DOHH2 (cell line): ENCODE measurements around the gene RAB31.
"Not testable (repeated sequence)": the region's sequence is repeated elsewhere in the genome, so short reads cannot be mapped to it uniquely, and the experiment has no call there.

Experiments
- H3F3A ChIP-seq: fragments of 200-600 bp; sonication (generic), shearing (Covaris generic); 2 replicates; pipeline ENCODE4 v1.6.0; 2016; ENCODE audit warnings: antibody characterized with exemption, mild to moderate bottlenecking; ENCODE audit not compliant: control insufficient read depth, insufficient read depth
- H3K27ac ChIP-seq: fragments of 200-600 bp; sonication (generic); 2 replicates; pipeline ENCODE4 v1.5.1; 2014; ENCODE audit warnings: low read depth, mild to moderate bottlenecking, low read length, moderate library complexity
- H3K27me3 ChIP-seq: fragments of 200-600 bp; sonication (generic); 2 replicates; pipeline ENCODE4 v1.6.1; 2014; ENCODE audit warnings: mild to moderate bottlenecking, low read length, mixed read lengths; ENCODE audit not compliant: control insufficient read depth
- H3K36me3 ChIP-seq: fragments of 200-600 bp; sonication (generic); 2 replicates; pipeline ENCODE4 v1.6.1; 2014; ENCODE audit warnings: mild to moderate bottlenecking, low read length, moderate library complexity, mixed read lengths; ENCODE audit not compliant: control insufficient read depth
- H3K4me1 ChIP-seq: fragments of 200-600 bp; sonication (generic); 2 replicates; pipeline ENCODE4 v1.6.1; 2014; ENCODE audit warnings: mild to moderate bottlenecking, low read length, mixed read lengths; ENCODE audit not compliant: control insufficient read depth
- H3K4me2 ChIP-seq: fragments of 200-600 bp; sonication (generic); 2 replicates; pipeline ENCODE4 v1.6.0; 2014; ENCODE audit warnings: mild to moderate bottlenecking, low read length, moderate library complexity
- H3K4me3 ChIP-seq: fragments of 200-600 bp; sonication (generic); 2 replicates; pipeline ENCODE4 v1.5.1; 2014; ENCODE audit warnings: mild to moderate bottlenecking, low read length, mixed read lengths
- H3K79me2 ChIP-seq: fragments of 200-600 bp; sonication (generic); 2 replicates; pipeline ENCODE4 v1.6.1; 2014; ENCODE audit warnings: mild to moderate bottlenecking, low read length, mixed read lengths; ENCODE audit not compliant: control insufficient read depth
- H3K9me2 ChIP-seq: fragments of 200-600 bp; sonication (generic); replicated peaks from 2 replicates; pipeline ENCODE4 v1.6.1; 2014; ENCODE audit warnings: mild to moderate bottlenecking, low read length, mixed read lengths; ENCODE audit not compliant: control insufficient read depth
- H3K9me3 ChIP-seq: fragments of 200-600 bp; sonication (generic); 2 replicates; pipeline ENCODE4 v1.6.1; 2014; ENCODE audit warnings: antibody characterized with exemption, low read length, mixed read lengths; ENCODE audit not compliant: control insufficient read depth, insufficient read depth
- H4K20me1 ChIP-seq: fragments of 200-600 bp; sonication (generic); 2 replicates; pipeline ENCODE4 v1.6.0; 2014; ENCODE audit warnings: low read depth, mild to moderate bottlenecking, antibody characterized with exemption, low read length, moderate library complexity; ENCODE audit not compliant: control insufficient read depth, insufficient read depth
- CTCF ChIP-seq: fragments of 200-600 bp; sonication (generic); IDR thresholded peaks from one replicate; pipeline ENCODE4 v1.5.1; 2014; ENCODE audit warnings: antibody characterized with exemption, mild to moderate bottlenecking, low read depth, low read length; ENCODE audit not compliant: poor library complexity, severe bottlenecking
- EZH2phosphoT487 ChIP-seq: fragments of 200-600 bp; sonication (generic); IDR thresholded peaks from 2 replicates; pipeline ENCODE4 v1.6.1; 2017; ENCODE audit warnings: borderline replicate concordance, mild to moderate bottlenecking, antibody characterized with exemption, low read length, moderate library complexity, mixed read lengths

RAB31 gene

GRCh38 chr18:9855681-9856080 lies 147.6 kb downstream of the RAB31 start:
- Histone ChIP-seq H3K79me2 (no peaks in the 10 kb centered on the region), H3K9me3 (no peaks in the 10 kb centered on the region), H3K27ac (no peak overlapping the region), H3K36me3 (no peaks in the 10 kb centered on the region), H3F3A (no peaks in the 10 kb centered on the region), H3K4me1 (no peaks in the 10 kb centered on the region), H3K27me3 (0 out of 2 replicates have a peak, but pooled peaks cover 3% of the 10 kb centered on the region), H4K20me1 (no peaks in the 10 kb centered on the region), H3K4me2 (no peak overlapping the region), H3K9me2 (no peaks in the 10 kb centered on the region), H3K4me3 (no peak overlapping the region)
- TF ChIP-seq CTCF (no peak), EZH2phosphoT487 (no peak)

- Histone ChIP-seq H3K79me2 (no peaks in the 10 kb centered on the region), H3K4me2 (no peak overlapping the region), H3K9me2 (no peaks in the 10 kb centered on the region), H3K9me3 (no peaks in the 10 kb centered on the region), H3K27ac (no peak overlapping the region), H3K4me3 (no peak overlapping the region), H3K4me1 (no peaks in the 10 kb centered on the region), H3K27me3 (0 out of 2 replicates have a peak, but pooled peaks cover 3% of the 10 kb centered on the region), H3K36me3 (no peaks in the 10 kb centered on the region), H3F3A (no peaks in the 10 kb centered on the region), H4K20me1 (no peaks in the 10 kb centered on the region)
- TF ChIP-seq CTCF (no peak), EZH2phosphoT487 (no peak)
These were observed 148.0 kb downstream of the RAB31 start for GRCh38 chr18:9856092-9856491.

- H4K20me1 ChIP-seq, H3K4me1 ChIP-seq, H3K27me3 ChIP-seq, H3K9me2 ChIP-seq, H3K4me2 ChIP-seq, H3K36me3 ChIP-seq, H3K27ac ChIP-seq, H3K4me3 ChIP-seq, H3F3A ChIP-seq, H3K9me3 ChIP-seq, H3K79me2 ChIP-seq: not testable (repeated sequence)
These were observed 149.4 kb downstream of the RAB31 start for GRCh38 chr18:9857479-9857998.

- Histone ChIP-seq H3K9me2 (no peaks in the 10 kb centered on the region), H3K4me1 (no peaks in the 10 kb centered on the region), H3K27ac (no peak overlapping the region), H3K79me2 (no peaks in the 10 kb centered on the region), H3K27me3 (peaks cover 8% of the 10 kb centered on the region; the same call in 1 of the 2 replicates), H4K20me1 (no peaks in the 10 kb centered on the region), H3F3A (no peaks in the 10 kb centered on the region), H3K36me3 (no peaks in the 10 kb centered on the region), H3K4me3 (no peak overlapping the region), H3K4me2 (no peak overlapping the region), H3K9me3 (no peaks in the 10 kb centered on the region)
- TF ChIP-seq EZH2phosphoT487 (no peak), CTCF (no peak)
These were observed 150.5 kb downstream of the RAB31 start for GRCh38 chr18:9858642-9859041.
